Stimulated activated CD8-positive, alpha-beta memory T cell treated with anti-CD3 and anti-CD28 coated beads, Interleukin-4, amount 100 ng/mL, for 4 hours (primary cell): ENCODE measurements around the gene MED13L.

Experiments used
- DNase-seq, 2 donors: peaks; one replicate each; pipeline ENCODE4 v3.0.0-alpha.2; 2020; ENCODE audit warnings: low read depth in 2 of 2, low spot score in 1 of 2

MED13L gene

DNA sequence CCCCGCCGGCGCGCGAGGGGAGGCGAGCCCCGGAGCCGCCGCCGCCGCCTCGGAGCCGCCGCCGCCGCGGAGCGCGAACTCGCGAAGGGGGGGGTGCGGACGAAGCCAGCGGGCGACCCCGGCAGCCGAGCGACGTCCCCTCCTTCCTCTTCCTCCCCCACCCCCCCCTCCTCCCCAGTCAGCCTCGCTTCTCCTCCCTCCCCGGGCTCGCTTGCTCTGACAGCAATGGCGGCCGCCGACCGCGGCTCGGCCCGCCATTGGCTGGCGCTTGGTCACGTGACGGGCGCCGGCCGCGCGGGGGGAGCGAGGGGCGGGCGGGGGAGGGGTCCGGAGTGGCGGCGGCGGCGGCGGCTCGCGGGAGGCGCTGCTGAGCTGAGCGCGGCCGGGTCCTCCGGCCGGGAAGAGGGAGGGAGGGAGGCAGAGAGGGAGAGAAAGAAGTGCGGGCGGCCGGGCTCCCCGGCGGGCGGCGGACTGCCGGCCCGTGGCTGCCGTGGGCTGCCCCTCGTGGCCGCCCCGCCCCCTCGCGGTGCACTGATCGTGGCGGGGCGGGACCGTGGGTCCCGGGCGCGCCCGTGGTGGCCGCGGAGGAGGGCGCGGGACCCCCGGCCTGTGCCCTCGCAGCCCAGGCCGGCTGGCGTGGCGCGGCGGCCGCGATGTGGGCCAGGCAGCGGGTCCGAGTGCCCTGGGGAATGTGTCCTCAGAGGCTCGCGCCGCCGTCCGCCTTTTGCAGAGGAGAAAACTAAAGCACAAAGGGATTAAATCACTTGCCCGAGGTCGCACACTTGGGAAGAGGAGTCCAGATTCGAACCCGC, at the start of gene MED13L:
MED13L (minus strand) TSS at position 227 of the 812 bp plus-strand sequence. CDS start 562 bp downstream, outside the sequence.
- peak; percentile 67 to 78 for DNase-seq

DNA sequence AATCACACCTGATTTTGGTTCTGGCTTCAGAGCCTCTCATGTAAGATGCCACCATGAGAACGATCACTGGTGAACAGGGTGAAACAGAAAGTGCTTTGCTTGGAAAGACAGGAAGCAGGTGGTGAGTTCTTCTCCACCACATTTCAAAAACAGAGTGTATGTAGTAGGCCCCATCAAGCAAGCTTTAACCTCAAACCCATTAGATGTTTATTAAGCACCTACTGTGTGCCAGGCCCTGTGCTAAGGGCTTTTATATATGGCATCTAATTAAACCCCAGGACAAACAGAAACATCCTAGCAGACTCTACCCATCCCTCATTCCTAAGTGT, 47.8 kb upstream of the MED13L start:
- DNase-seq = no peak

DNA sequence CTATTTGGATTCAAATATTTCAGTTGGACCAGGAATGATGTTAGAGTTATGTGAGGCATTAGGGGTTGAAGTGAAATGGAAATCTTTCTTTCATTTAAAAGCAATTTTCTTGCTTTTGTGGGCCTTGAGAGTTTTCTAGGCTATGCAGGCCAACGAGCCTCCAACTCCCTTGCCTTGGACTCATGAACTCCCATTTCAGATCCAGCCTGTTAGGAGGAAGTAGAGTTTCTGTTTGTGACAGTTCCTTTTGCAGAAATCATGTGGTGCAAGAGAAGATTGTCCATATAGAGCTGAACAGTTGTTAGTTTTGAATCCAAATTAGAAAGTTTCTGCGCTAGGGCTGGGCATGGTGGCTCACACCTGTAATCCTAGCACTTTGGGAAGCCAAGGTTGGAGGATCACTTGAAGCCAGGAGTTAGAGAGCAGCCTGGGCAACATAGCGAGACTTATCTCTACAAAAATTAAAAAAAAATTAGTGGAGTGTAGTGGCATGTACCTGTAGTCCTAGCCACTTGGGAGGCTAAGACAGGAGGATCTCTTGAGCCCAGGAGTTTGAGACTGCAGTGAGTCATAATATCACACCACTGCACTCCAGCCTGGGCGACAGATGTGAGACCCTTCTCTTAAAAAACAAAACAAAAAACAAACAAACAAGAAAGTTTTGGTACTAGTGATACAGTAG, 47.3 kb upstream of the MED13L start:
- no peak for DNase-seq

DNA sequence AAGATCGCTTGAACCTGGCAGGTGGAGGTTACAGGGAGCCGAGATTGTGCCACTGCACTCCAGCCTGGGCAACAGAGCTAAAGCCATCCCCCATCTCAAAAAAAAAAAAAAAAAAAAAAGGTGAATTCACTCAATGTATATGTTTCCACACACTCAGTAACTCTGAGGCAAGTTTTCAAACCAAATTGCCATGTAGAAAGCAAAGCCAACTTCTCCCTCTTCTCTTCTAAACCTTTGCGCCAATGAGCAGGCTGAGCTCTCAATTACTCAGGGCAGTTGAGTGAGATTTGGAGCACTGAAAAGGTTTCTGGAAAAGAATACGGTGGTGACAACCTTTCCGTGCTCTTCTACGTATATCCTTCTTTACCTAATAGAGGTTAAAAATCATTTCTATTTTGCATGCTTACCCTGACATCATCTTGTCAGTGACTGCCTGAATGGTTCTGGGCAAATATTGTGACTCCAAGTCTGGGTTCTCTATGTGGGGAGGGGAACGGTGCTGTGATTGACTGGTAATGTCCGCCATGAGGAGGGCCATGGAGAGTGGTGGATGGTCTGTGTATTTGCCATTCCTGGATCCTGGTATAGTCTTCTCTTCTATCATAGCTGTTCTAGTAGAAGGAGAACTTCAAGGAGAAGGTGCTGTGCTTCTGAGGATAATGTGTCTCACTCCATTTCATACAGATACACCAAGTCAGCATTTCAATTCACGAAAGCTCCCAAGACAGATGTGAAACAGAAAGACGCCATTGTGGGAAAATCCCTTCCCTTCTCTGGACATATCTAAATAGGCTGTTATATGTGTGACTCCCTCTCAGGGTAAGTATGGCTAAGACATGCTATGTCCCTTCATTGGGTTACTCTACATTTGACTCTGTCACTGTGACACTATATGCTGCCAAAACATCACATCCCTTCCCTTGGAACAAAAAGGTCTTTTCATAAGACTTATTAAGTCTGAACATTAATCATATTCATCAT, 46.2 kb upstream of the MED13L start:
- DNase-seq = no peak

DNA sequence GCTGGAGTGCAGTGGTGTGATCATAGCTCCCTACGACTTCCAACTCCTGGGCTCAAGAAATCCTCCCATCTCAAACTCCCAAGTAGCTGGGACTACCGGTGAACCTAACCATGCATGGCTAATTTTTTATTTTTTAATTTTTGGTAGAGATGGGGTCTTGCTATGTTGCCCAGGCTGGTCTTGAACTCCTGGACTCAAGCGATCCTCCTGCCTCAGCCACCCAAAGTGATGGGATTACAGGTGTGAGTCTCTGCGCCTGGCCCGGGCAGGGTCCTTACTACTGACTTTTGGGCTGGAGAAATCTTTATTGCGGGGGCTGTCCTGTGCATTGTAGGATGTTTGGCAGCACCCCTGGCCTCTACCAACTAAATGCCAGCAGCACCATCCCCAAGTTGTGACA, 44.4 kb upstream of the MED13L start:
- no peak for DNase-seq

DNA sequence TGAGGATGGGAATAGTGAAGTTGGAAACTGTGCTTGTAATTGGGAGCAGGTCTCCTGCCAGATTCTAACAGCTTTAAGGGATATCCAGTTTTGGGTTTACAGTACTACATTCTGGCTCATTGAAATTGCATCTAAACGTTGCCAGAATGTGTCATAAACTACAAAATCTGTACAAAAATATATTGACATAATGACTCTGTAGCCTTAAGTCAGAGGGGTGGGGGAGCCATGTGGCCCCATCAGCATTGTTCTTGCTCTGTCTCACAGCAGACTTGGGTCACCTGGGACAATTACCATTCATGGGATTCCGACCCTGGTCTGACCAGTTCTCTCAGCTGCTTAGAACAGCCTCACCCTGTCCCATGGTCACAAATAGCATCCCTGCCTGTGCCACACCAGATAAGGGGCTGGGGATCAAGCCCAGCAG, 43.3 kb upstream of the MED13L start:
- no peak for DNase-seq

DNA sequence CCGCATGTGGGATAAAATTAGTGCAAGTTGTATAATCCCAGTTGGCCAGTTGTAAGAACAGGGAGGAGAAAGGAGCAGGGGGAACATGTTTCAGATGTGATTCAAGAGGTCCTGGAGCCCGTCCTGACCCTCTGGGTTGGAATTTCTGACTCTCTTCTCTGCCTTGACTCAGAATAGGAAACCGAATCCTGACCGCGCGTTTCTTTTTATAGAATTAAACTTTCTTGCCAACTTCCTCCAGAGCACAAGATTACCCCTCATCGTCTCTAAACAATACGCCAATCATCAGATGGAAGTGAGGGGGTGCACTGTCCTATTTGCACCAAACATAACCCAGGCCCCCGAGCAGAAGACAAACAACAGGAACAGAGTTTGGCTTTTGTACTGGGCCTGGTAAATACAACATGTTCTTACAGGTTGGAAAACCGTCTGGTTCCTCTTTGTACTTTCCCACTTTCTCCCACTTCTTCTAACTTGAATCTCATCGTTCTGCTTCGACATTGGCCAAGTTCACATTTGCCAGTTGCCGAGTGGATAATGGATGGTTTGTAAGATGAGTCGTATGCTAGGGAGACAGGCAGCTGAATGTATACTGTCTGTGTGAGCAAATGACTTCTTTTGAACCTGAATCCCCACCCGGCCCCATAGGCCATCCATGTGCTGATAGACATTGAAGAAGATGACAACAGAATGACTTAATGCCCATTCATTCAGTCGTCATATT, 42.6 kb upstream of the MED13L start:
- DNase-seq = no peak

DNA sequence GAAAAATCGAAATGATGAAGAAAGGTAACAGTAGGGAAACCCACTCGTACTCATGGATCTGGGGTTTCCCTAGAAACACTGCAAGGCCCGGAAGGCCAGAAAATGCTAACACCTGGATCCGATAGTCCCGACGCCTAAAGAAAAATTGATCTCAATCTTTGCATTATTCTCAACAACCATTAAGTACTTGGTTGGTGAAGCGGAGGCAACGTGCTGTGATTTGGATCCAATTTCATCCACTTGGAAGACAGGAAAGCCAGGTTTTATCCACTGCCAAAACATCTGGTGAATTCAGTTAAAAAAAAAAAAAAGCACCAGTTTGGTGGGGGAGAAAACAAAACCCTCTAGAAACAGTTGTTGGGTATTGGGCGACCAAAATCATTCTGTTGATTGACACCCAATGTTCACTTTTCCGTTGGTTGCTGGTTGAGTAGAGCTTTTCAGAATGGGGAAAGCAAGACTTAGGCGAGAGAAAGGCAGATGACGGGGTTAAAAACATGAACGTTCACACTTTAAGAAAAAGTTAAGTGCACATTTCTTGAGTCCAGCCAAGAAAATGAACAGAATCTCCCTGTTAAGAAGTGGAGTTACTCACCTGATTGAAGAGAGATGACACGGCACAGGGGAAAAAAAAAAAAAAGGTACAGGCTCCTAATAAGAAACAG, 41.9 kb upstream of the MED13L start:
- no peak for DNase-seq

DNA sequence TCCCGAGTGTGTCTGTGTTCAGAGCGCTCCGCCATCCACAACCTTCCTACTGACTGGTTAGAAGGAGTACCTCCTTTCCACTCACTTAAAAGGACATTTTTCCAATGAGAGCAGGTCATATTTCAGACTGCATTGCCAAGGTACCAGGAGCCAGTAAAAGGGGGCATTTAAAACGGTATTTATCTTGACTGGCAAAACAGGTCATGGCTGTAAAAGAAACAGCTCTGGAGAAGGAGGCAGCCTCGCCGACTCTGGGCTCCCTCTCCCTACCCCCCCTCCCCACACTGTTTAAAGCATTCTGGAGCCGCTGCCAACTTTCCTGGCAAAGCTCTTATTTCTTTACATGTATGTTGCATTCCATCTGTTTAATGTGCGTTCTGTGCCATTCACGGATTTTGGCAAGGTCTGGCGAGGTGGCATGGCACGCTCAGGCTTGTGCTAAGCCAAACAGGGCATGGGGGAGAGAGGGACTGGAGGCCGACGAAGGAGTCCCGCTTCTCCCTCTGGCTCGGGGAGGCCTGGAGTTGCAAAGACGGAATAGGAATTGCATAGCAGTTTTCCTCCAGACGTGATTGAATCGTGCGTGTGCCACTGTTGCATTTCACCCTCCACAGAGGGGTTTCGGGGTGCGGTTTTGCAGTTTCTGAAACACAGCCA, 41.2 kb upstream of the MED13L start:
- DNase-seq = no peak

DNA sequence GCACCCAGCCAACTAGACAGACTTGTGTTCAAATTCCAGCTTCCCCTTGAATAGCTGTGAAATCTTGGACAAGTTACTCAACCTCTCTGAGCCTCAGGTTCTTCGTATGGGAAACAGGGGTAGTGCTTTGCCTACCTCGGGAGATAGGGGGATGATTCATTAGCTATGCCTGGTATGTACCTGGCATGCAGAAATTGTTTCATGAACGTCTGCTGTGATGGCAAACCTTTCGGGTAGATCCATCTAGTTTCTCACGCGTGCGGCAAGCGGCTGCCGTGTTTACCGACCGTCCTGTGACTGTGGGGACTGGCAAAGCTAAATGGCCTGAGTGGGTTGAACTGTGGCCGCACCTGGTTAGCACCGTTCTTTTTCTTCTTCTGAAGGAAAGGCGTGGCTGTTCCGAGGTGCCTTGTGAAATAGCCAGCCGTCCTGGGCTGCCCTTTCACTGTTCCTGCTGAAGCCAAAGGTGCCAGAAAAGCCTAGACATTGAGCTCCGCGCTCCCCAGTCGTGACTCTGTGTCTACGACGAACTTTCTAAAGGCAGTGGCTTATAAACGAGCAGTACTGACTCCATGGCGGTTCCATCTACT, 40.6 kb upstream of the MED13L start:
- no peak for DNase-seq

DNA sequence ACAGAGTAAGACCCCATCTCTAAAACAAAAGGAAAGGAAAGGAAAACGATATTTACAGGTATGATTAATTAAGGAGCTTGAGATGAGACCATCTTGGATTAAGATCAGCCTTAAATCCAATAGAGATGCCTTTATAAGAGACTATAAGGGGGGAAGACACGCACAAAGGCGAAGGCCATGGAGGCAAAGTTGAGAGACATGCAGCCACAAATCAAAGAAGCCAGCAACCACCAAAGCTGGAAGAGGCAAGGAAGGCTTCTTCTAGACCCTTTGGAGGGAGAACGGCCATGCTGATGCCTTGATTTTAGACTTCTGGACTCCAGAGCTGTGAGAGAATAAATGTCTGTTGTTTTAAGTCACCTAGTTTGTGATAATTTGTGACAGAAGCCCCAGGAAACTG, 39.6 kb upstream of the MED13L start:
- no peak for DNase-seq

DNA sequence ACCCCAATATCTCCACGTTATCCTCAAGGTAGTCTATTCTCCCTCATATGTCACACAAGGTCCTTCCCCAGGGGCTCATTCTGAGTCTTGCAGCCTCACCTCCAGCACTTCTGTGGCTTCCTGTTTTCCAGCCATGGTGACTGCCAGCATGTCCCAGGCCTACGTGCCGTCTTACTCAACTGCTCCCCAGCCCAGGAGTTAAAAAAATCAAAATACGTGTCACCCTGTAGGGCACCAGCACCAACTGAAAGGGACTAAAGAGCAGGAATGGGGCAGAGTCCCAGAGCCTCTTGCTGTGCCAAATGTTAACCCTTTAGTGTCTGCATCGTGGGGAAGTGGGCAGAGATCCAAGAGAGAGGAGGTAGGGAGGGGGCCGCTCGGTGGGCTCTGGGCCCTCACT, 37.0 kb upstream of the MED13L start:
- no peak for DNase-seq

DNA sequence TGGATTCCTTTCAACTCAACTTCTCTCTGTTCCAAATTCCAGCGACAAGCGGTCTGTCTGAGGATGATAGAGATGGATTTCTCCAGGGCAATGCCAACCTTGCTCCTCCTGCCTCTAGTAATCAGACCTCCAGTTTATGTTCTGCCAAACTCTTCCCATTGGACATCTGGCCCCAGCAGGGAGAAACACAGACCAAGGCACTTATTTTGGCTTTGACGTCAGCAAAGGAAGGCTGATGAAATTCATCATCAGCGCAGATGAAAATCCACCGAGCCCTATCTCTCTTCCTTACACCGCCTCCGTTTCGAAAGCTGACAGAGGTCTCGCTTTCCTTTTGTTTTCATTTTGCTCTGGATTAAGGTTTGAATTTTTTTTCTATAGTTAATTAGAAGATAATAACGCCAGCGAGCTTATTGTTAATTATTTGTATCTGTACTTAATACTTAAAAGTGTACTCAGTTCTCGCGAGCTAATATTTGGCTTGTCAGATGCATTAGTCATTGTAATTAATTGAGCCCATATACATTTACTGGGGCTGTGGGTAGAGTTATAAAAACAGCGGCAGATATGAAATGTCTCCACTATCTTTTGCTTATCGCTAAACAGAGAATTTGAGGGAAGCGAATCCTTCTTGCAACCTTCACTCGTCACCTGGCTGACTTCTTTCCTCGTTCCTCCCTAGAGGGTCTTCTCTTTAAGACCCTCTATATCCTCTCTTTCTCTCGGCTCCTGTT, 35.9 kb upstream of the MED13L start:
- no peak for DNase-seq

DNA sequence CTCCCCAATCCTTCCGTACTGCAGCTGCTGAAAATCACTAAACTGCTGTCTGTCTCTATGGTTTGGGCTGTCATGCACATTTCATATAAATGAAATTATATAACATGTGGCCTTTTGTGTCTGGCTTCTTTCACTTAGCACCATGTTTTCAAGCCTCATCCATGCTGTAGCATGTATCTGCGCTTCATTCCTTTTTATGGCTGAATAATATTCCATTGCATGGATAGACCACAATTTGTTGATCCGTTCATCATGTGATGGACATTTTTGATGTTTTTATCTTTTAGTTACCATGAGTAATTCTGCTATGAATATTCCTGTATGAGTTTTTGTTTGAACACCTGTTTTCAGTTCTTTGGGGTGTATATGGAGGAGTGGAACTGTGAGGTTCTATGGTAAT, 32.6 kb upstream of the MED13L start:
- DNase-seq = no peak

DNA sequence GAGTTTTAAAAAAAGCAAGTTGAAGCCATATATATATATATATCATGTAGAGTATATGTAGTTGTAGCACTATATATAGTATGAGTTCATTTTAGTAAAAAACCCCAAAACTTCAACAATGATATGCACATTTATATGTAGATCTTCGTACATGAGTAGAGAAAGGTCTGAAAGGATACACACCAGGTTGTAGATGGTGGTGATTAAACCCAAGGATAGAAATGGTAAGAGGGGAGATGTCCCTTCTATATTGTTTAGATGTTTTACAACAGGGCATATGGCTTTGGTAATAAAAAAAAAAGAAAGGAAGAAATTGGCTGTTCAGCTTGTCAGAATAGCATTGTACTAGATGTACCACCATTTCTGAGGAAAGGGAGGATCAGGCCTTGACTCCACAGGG, 31.9 kb upstream of the MED13L start:
- DNase-seq = no peak

DNA sequence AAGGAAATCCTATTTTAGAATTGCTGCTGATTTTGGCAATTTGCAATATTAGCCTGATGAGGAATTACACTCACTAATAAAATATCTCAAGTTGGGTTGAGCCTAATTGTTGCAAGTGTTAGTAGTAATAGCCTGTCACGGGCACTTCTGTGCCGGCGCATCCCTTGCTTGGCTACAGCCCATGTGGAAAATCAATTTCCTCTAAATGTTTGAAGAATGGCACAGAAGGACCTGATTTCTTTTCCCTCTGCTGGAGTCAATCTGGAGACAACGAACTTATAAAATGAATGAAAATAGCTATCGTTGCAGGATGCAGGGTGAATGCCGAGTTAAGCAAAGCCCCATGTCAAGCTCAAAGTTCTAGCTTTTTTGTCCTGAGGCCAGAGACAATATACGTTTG, 31.2 kb upstream of the MED13L start:
- DNase-seq = no peak

DNA sequence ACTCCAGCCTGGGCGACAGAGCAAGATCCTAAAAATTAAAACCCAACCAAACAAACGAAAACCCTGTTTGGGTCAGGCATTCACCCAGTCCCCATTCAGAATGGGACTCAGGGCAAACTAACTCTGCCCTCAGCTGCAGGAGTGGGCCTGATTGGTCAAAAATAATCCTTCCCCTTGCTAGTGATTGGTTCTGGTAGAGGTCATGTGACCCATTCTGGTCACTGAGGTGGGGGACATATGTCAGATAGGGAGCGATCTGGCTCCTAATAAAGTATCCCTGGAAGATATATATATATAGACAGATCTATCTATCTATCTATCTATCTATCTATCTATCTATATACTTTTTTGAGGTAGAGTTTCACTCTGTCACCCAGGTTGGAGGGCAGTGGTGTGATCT, 29.5 kb upstream of the MED13L start:
- no peak for DNase-seq

DNA sequence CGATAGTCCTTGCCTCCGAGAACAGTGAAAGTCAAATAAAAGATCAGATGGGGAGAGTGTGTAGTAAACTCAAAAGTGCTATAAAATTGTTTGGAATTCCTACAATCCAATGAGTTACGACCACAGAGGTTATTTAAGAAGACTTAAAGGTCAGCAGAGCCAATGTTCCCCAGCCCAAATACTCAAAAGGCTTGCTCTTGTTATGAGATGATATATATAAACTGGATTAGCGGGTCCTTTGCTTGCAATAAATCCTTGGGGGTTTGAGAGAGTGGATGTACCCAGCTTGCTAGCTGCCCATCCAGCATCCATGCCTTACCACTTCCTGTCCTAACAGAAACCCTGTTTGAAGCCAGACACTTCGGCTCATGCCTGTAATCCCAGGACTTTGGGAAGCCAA, 29.0 kb upstream of the MED13L start:
- no peak for DNase-seq

DNA sequence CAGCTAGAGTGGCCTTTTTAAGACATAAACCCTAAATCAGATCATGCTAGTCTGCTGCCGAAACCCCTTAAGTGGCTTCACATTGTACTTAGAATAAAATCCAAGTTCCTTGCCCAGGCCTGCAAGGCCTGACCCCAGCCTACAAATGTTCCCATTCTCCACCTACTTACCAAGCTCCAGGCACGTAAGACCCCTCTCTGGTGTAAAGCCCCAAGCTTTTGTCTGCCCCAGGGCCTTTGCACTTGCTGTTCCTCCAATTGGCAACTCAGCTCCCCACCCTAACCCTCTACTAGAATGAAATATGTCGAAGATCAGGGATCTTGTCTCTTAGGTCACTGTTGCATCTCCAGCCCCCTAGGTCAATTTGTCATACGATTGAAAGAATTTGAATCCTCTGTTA, 27.1 kb upstream of the MED13L start:
- DNase-seq = no peak
